GM10266 (cell line): Measurements from ENCODE around the gene PLA2G12A.

Source experiments
- DNase-seq: peaks from one replicate; pipeline ENCODE4 v3.0.0; 2012; ENCODE audit errors: extremely low spot score
- CTCF ChIP-seq: IDR thresholded peaks from 2 replicates; pipeline ENCODE4 v1.5.1; 2012; ENCODE audit warnings: mild to moderate bottlenecking, low read depth; ENCODE audit not compliant: control insufficient read depth, insufficient read depth; ENCODE audit errors: missing control alignments

PLA2G12A gene

DNA sequence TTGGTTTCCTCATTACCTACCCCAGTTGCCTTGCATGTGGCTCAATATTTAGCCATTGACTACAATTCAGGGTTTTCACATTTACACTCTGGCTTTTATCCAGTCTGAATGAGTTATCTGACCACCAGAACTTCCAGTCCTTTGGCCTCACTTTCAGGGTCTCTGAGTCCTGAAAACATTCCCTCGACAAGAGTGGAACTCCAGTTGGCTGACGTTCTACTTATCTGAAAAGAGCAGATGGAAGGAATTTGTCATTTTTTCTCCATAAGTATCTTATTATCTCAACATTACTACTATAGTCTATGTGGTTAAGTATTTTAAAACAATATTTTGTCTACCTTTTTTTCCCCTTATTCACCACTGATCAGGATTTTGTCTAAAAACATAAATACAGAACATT is 21.4 kb downstream of the PLA2G12A start:
- no peak for DNase-seq

DNA sequence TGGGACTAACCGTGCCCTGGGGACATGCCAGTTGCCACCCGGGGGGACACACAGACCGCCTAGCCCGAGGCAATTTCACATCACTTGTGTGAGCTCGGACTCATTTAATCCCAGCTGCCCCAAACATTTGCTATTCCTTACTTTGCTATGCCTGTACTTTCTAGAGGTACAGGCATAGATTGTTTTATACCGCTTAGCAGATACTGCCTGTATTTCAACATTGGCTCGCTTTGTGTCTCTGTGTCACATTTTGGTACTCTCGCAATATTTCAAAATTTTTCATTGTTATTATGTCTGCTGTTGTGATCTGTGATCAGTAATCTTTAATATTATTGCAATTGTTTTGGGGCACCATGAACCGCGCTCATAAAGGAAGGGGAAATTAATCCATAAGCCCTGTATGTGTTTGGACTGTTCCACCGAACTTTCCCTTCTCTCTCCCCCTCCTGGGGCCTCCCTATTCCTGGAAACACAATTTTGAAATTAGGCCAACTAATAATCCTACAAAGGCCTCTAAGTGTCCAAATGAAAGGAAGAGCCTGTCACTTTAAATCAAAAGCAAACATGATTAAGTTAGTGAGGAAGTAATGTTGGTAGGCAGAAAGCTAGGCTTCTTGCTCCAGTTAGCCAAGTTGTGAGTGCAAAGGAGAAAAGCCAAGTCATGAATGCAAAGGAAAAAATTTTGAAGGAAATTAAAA is 26.1 kb downstream of the PLA2G12A start:
- no peak for DNase-seq
- TF ChIP-seq CTCF = no peak

More for the DNA sequence above, 21.4 kb downstream of the PLA2G12A start:
- TF ChIP-seq CTCF = no peak

GRCh38 chr4:109702950-109703663 is 26.8 kb downstream of the PLA2G12A start, which contains the start of gene CASP6:
CASP6 (minus strand) TSS chr4:109703445; CDS start chr4:109703395, 50 bp downstream.
- peak; percentile 80 for DNase-seq
- TF ChIP-seq CTCF = peak; percentile 74

DNA sequence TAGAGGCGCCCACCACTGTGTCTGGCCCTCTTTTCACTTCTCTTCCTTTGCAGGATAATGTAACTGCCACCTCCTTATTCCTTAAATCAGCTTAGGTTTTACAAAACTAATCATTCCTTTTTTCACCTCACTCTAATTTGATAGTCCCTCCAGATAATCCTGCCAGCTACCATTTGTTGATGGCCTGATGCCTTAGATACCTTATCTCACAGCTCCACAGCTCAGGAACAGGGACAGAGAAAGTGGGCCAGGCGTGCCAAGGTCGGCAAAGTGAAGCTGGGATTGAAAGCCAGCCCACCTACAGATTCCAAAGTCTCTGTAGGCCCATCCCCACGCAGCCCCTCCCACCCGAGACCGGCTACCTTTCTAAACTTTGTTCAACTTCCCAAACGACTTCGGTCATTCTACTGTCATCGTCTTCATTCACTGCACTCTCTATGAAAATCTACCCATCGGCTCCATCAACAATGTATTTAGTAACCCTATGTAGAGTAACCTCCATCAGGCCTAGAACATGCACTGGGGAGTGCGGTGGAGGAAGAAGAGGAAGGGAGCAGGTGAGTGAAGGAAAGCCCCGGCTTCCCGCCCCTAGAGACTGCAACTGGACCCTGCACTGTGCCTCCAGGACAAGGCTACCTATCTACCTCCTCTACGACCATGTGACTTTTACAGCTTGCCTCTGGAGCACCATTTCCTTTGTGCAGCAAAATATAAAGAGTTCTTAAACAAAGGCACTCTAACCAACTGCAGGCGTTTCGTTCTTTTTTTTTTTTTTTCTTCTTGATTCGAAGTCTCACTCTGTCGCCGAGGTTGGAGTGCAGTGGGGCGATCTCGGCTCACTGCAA is 28.1 kb downstream of the PLA2G12A start:
- no peak for TF ChIP-seq CTCF
- DNase-seq = no peak

DNA sequence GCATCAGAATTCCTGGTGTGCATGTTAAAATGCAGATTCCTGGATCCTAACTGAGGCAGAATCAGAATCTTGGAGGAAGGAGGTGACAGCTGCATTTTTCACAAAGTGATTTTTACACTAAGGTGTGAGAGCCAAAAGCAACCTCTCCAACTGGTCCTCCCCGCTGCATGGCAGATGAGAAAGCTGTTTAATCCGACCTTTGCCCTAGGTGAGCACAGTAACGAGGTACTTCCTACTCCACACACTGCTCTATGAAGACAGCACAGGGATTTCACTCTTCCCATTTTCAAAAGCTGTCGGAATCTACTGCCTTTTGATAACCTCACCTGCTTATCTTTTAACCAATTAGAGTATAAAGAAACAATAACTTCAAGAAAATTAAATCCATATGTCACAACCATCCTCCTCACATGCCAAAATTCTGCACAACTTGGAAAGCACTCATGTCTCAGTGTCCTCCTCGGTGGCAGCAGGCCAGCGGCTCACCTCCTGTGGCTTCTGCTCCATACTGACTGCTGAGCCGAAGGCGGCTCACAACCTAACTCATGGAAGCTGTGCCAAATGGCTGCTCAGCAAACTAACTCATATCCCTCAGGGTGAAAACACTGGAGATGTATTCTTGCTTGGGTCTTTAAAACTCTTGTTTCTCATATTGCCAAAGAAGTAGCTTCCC is 30.2 kb downstream of the PLA2G12A start:
- no peak for DNase-seq
- TF ChIP-seq CTCF = no peak

- TF ChIP-seq CTCF = no peak
- DNase-seq = no peak
These were observed 31.2 kb downstream of the PLA2G12A start for GRCh38 chr4:109698656-109699055.
